Measurements from ENCODE around the gene KIF27.

DNA sequence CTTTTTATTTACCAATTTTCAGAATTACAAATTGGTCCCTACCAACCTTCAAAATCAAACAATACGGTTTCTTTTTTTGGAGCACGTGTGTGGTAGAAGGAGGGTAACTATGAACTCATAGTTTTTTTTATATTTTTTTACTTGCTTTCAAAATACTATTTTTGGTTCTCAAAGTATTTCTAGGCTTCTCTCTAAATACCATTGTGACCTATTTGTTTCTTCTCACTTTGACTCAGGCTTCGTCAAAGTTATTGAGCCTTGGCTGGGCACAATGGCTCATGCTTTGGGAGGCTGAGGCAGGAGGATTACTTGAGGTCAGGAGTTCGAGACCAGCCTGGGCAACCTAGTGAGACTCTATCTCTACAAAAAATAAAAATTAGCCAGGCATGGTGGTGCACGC is 11.6 kb upstream of the KIF27 start:
- TF ChIP-seq, protein P1, sequence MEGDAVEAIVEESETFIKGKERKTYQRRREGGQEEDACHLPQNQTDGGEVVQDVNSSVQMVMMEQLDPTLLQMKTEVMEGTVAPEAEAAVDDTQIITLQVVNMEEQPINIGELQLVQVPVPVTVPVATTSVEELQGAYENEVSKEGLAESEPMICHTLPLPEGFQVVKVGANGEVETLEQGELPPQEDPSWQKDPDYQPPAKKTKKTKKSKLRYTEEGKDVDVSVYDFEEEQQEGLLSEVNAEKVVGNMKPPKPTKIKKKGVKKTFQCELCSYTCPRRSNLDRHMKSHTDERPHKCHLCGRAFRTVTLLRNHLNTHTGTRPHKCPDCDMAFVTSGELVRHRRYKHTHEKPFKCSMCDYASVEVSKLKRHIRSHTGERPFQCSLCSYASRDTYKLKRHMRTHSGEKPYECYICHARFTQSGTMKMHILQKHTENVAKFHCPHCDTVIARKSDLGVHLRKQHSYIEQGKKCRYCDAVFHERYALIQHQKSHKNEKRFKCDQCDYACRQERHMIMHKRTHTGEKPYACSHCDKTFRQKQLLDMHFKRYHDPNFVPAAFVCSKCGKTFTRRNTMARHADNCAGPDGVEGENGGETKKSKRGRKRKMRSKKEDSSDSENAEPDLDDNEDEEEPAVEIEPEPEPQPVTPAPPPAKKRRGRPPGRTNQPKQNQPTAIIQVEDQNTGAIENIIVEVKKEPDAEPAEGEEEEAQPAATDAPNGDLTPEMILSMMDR (IDR thresholded peaks at IDR 0.05), result no peak
- TF ChIP-seq EP300 (IDR thresholded peaks at IDR 0.05), result no peak
- no peak for TF ChIP-seq POLR2A (IDR thresholded peaks at IDR 0.05; ENCODE audit: low read depth)

Measured in esophagus muscularis mucosa (tissue), 4 donors.